Neural cell (in vitro differentiated cells): ENCODE results near the gene TMPRSS4. TPM values are rescaled to one million over a fixed set of nuclear protein-coding genes. Genes with fewer than 3 reads are reported as not detected.
"Not testable (repeated sequence)": the region's sequence is repeated elsewhere in the genome, so short reads cannot be mapped to it uniquely, and the experiment has no call there.

Experiments used
- H2AFZ ChIP-seq: fragments of 200-600, 300-800 bp; sonication (generic), shearing (Covaris generic); 2 replicates; pipeline ENCODE4 v1.6.0; 2014; ENCODE audit warnings: low read depth, mild to moderate bottlenecking, antibody characterized with exemption, low read length, moderate library complexity
- H3F3A ChIP-seq: fragments of 200-600 bp; shearing (Covaris generic); 2 replicates; pipeline ENCODE4 v1.6.1; 2016; ENCODE audit warnings: mild to moderate bottlenecking, moderate library complexity, mixed read lengths, antibody characterized with exemption, low read length; ENCODE audit not compliant: insufficient read depth, poor library complexity, severe bottlenecking
- H3K27ac ChIP-seq: fragments of 200-600, 300-800 bp; sonication (generic), shearing (Covaris generic); 2 replicates; pipeline ENCODE4 v1.5.1; 2014; ENCODE audit warnings: mild to moderate bottlenecking, low read length, moderate library complexity
- H3K27me3 ChIP-seq: fragments of 300-800, 200-600 bp; sonication (generic), shearing (Covaris generic); 2 replicates; pipeline ENCODE4 v1.6.0; 2014; ENCODE audit warnings: mild to moderate bottlenecking, low read depth, low read length, moderate library complexity; ENCODE audit not compliant: insufficient read depth
- H3K36me3 ChIP-seq: fragments of 300-800, 200-600 bp; sonication (generic), shearing (Covaris generic); 2 replicates; pipeline ENCODE4 v1.5.1; 2014; ENCODE audit warnings: mild to moderate bottlenecking, antibody characterized with exemption, low read length, moderate library complexity; ENCODE audit not compliant: insufficient read depth
- H3K4me2 ChIP-seq: fragments of 300-800, 200-600 bp; sonication (generic), shearing (Covaris generic); 2 replicates; pipeline ENCODE4 v1.6.0; 2014; ENCODE audit warnings: mild to moderate bottlenecking, low read length
- H3K4me3 ChIP-seq: fragments of 300-800, 200-600 bp; sonication (generic), shearing (Covaris generic); 2 replicates; pipeline ENCODE4 v1.5.1; 2014; ENCODE audit warnings: mild to moderate bottlenecking, low read length, moderate library complexity
- H3K79me2 ChIP-seq: fragments of 200-600 bp; shearing (Covaris generic); replicated peaks from 2 replicates; pipeline ENCODE4 v1.6.0; 2014; ENCODE audit warnings: mild to moderate bottlenecking, low read length, moderate library complexity; ENCODE audit not compliant: insufficient read depth
- H3K9ac ChIP-seq: fragments of 300-800, 200-600 bp; sonication (generic), shearing (Covaris generic); 2 replicates; pipeline ENCODE4 v1.6.1; 2016; ENCODE audit warnings: mild to moderate bottlenecking, low read length, mixed read lengths
- H3K9me2 ChIP-seq: fragments of 200-600 bp; shearing (Covaris generic); 2 replicates; pipeline ENCODE4 v1.6.1; 2016; ENCODE audit warnings: mild to moderate bottlenecking, low read length, mixed read lengths; ENCODE audit not compliant: insufficient read depth
- H3K9me3 ChIP-seq: fragments of 200-600, 300-800 bp; sonication (generic), shearing (Covaris generic); 2 replicates; pipeline ENCODE4 v1.6.1; 2016; ENCODE audit warnings: mild to moderate bottlenecking, mixed run types, low read length, moderate library complexity, mixed read lengths
- H4K20me1 ChIP-seq: fragments of 200-600 bp; shearing (Covaris generic); 2 replicates; pipeline ENCODE4 v1.6.1; 2016; ENCODE audit warnings: mild to moderate bottlenecking, mixed run types; ENCODE audit not compliant: insufficient read depth
- EP300 ChIP-seq: fragments of 450-650 bp; conservative IDR thresholded peaks from 2 replicates; pipeline ENCODE4 v1.6.1; 2014; ENCODE audit warnings: antibody characterized with exemption, mild to moderate bottlenecking, moderate library complexity; ENCODE audit not compliant: poor library complexity, severe bottlenecking
- EZH2 ChIP-seq: fragments of 200-600, 300-800 bp; shearing (Covaris generic), sonication (generic); IDR thresholded peaks from 2 replicates; pipeline ENCODE4 v1.6.1; 2014; ENCODE audit warnings: antibody characterized with exemption, low read length, borderline replicate concordance, mild to moderate bottlenecking; ENCODE audit not compliant: insufficient read depth, poor library complexity, severe bottlenecking
- MXI1 ChIP-seq: fragments of 450-650 bp; conservative IDR thresholded peaks from 2 replicates; pipeline ENCODE4 v1.6.1; 2014; ENCODE audit warnings: antibody characterized with exemption, mild to moderate bottlenecking; ENCODE audit not compliant: poor library complexity, severe bottlenecking
- POLR2AphosphoS5 ChIP-seq: IDR thresholded peaks from 2 replicates; pipeline ENCODE4 v1.6.1; 2012
- RAD21 ChIP-seq: fragments of 450-650 bp; conservative IDR thresholded peaks from 2 replicates; pipeline ENCODE4 v1.6.1; 2014; ENCODE audit warnings: antibody characterized with exemption, mild to moderate bottlenecking, moderate library complexity
- SMC3 ChIP-seq: fragments of 450-650 bp; conservative IDR thresholded peaks from 2 replicates; pipeline ENCODE4 v1.6.1; 2014; ENCODE audit warnings: antibody characterized with exemption, mild to moderate bottlenecking, moderate library complexity; ENCODE audit not compliant: poor library complexity
- TAF1 ChIP-seq: IDR thresholded peaks from 2 replicates; pipeline ENCODE4 v1.6.1; 2012; ENCODE audit warnings: low read depth
- polyA plus RNA-seq: library from polyadenylated mRNA; depleted of rRNA; stranded (reverse); fragments of >200 nt; gene quantifications from 2 replicates; pipeline ENCODE4 v1.2.3, GENCODE V29; 2014
- TF ChIP-seq, protein P1 (sequence below): fragments of 450-650 bp; IDR thresholded peaks from 2 replicates; pipeline ENCODE4 v1.5.1; 2014; ENCODE audit warnings: antibody characterized with exemption, mild to moderate bottlenecking, moderate library complexity; ENCODE audit not compliant: poor library complexity, severe bottlenecking
- TF ChIP-seq, protein P2 (sequence below): IDR thresholded peaks from 2 replicates; pipeline ENCODE4 v1.6.1; 2012; ENCODE audit warnings: borderline replicate concordance

The TMPRSS4 gene
- polyA plus RNA-seq, 1 donor from 2014 or later = not detected

DNA sequence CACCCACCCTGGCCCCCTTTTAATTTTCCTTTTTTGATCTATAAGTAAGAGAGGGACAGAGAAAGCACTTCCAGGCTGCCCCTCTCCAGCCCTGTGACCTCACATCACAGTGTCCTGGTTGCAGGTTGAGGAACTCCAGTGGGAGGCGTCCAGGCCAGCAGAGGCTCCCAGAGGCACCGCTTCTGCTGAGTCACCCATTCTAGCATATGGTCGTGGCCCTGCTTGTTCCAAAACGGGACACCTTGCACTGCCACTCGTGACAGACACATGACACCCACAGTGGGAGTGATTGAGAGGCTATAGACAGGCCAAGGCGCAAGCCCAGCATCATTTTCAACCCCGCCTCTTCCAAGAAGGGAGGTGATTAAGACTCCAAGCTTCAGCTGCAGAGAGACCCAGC is 16.0 kb upstream of the TMPRSS4 start:
- Histone ChIP-seq H3K9me3 (no peaks in the 10 kb centered on the region), H3K36me3 (no peaks in the 10 kb centered on the region), H3K9ac (no peak overlapping the region), H2AFZ (no peak overlapping the region), H3F3A (no peaks in the 10 kb centered on the region), H3K9me2 (no peaks in the 10 kb centered on the region), H3K4me3 (no peak overlapping the region), H4K20me1 (no peaks in the 10 kb centered on the region), H3K27me3 (no peaks in the 10 kb centered on the region), H3K27ac (no peak overlapping the region), H3K4me2 (no peak overlapping the region), H3K79me2 (no peaks in the 10 kb centered on the region)
- TF ChIP-seq POLR2AphosphoS5 (no peak), TAF1 (no peak), EZH2 (no peak), MXI1 (no peak), SMC3 (no peak)
- TF ChIP-seq, protein P1, sequence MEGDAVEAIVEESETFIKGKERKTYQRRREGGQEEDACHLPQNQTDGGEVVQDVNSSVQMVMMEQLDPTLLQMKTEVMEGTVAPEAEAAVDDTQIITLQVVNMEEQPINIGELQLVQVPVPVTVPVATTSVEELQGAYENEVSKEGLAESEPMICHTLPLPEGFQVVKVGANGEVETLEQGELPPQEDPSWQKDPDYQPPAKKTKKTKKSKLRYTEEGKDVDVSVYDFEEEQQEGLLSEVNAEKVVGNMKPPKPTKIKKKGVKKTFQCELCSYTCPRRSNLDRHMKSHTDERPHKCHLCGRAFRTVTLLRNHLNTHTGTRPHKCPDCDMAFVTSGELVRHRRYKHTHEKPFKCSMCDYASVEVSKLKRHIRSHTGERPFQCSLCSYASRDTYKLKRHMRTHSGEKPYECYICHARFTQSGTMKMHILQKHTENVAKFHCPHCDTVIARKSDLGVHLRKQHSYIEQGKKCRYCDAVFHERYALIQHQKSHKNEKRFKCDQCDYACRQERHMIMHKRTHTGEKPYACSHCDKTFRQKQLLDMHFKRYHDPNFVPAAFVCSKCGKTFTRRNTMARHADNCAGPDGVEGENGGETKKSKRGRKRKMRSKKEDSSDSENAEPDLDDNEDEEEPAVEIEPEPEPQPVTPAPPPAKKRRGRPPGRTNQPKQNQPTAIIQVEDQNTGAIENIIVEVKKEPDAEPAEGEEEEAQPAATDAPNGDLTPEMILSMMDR = no peak
- TF ChIP-seq, protein P2, sequence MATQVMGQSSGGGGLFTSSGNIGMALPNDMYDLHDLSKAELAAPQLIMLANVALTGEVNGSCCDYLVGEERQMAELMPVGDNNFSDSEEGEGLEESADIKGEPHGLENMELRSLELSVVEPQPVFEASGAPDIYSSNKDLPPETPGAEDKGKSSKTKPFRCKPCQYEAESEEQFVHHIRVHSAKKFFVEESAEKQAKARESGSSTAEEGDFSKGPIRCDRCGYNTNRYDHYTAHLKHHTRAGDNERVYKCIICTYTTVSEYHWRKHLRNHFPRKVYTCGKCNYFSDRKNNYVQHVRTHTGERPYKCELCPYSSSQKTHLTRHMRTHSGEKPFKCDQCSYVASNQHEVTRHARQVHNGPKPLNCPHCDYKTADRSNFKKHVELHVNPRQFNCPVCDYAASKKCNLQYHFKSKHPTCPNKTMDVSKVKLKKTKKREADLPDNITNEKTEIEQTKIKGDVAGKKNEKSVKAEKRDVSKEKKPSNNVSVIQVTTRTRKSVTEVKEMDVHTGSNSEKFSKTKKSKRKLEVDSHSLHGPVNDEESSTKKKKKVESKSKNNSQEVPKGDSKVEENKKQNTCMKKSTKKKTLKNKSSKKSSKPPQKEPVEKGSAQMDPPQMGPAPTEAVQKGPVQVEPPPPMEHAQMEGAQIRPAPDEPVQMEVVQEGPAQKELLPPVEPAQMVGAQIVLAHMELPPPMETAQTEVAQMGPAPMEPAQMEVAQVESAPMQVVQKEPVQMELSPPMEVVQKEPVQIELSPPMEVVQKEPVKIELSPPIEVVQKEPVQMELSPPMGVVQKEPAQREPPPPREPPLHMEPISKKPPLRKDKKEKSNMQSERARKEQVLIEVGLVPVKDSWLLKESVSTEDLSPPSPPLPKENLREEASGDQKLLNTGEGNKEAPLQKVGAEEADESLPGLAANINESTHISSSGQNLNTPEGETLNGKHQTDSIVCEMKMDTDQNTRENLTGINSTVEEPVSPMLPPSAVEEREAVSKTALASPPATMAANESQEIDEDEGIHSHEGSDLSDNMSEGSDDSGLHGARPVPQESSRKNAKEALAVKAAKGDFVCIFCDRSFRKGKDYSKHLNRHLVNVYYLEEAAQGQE = no peak

DNA sequence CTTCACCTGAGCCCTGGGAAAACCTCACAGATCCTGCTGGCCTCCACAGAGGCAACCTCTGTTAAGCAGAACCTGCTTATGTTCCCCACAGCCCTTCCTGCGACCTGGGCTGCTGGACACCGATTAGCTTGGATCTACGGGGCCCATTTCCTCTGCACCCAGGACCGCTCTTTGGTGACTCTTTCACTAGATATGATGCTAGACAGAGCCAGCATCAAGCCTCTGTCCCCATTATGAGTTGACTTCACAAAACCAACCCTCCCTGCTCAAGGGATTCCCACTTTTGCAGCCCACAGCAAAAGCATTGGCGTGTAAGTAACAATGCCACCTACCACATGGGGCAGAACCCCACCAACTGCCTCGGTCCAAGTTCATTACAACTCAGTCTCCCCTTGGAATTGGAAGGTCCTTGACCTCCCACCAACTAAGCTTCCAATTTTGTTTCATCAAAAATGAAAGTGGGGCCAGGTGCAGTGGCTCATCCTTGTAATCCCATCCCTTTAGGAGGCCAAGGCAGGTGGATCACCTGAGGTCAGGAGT is 15.2 kb upstream of the TMPRSS4 start:
- Histone ChIP-seq H3K9me3 (no peaks in the 10 kb centered on the region), H2AFZ (no peak overlapping the region), H3K36me3 (no peaks in the 10 kb centered on the region), H3K4me2 (no peak overlapping the region), H3F3A (no peaks in the 10 kb centered on the region), H3K4me3 (no peak overlapping the region), H3K9me2 (no peaks in the 10 kb centered on the region), H3K9ac (no peak overlapping the region), H3K79me2 (no peaks in the 10 kb centered on the region), H4K20me1 (no peaks in the 10 kb centered on the region), H3K27me3 (no peaks in the 10 kb centered on the region), H3K27ac (no peak overlapping the region)
- TF ChIP-seq MXI1 (no peak), EZH2 (no peak), RAD21 (no peak), SMC3 (no peak), EP300 (no peak), TAF1 (no peak), POLR2AphosphoS5 (no peak)
- TF ChIP-seq, protein P1 = no peak
- TF ChIP-seq, protein P2 = no peak

DNA sequence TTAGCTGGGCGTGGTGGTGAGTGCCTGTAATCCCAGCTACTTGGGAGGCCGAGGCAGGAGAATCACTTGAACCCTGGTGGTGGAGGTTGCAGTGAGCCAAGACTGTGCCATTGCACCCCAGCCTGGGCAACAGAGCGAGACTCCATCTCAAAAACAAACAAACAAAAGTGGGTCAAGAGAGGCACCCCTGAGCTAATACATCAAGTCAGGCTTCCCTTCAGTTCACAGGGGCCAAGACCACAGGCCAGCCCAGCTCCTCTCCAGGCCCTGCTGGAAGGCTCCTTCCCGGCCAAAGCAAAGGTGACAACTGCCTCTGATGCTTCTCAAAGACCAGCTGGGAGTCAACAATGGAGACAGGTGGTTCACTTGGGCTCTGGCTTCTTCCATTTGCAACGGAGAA is 14.7 kb upstream of the TMPRSS4 start:
- H4K20me1 ChIP-seq, H3K79me2 ChIP-seq, H3K36me3 ChIP-seq, H3K4me3 ChIP-seq, H3K9ac ChIP-seq, H3K27me3 ChIP-seq, H3K27ac ChIP-seq, H3K9me3 ChIP-seq, H3K4me2 ChIP-seq, H3F3A ChIP-seq, H3K9me2 ChIP-seq, H2AFZ ChIP-seq: not testable (repeated sequence)
